Endodermal cell (in vitro differentiated cells): ENCODE data around the gene SYT2. TPM values are rescaled to one million over a fixed set of nuclear protein-coding genes. Genes with fewer than 3 reads are reported as not detected.
"Not testable (repeated sequence)": the region's sequence is repeated elsewhere in the genome, so short reads cannot be mapped to it uniquely, and the experiment has no call there.

Source experiments
- DNase-seq: peaks from one replicate; pipeline ENCODE4 v3.0.0-alpha.2; 2017
- H3K27ac ChIP-seq: 2 replicates; pipeline ENCODE4 v1.5.1; 2013; ENCODE audit warnings: mild to moderate bottlenecking, low read depth, low read length, moderate library complexity
- H3K27me3 ChIP-seq: 2 replicates; pipeline ENCODE4 v1.6.1; 2013; ENCODE audit warnings: mild to moderate bottlenecking, low read length, moderate library complexity; ENCODE audit not compliant: insufficient read depth, control insufficient read depth, poor library complexity, severe bottlenecking
- H3K36me3 ChIP-seq: 2 replicates; pipeline ENCODE4 v1.7.0; 2013; ENCODE audit warnings: mild to moderate bottlenecking, low read length, moderate library complexity; ENCODE audit not compliant: control insufficient read depth, insufficient read depth
- H3K4me1 ChIP-seq: one replicate; pipeline ENCODE4 v1.7.0; 2013; ENCODE audit warnings: low read length; ENCODE audit not compliant: control insufficient read depth, insufficient read depth
- H3K4me3 ChIP-seq: 2 replicates; pipeline ENCODE4 v1.5.1; 2013; ENCODE audit warnings: mild to moderate bottlenecking, low read length, moderate library complexity
- H3K9ac ChIP-seq: 2 replicates; pipeline ENCODE4 v1.6.1; 2013; ENCODE audit warnings: mild to moderate bottlenecking, low read length, moderate library complexity; ENCODE audit not compliant: poor library complexity, severe bottlenecking; ENCODE audit errors: extremely low read depth
- H3K9me3 ChIP-seq: 2 replicates; pipeline ENCODE4 v1.6.1; 2013; ENCODE audit warnings: mild to moderate bottlenecking, low read length, moderate library complexity; ENCODE audit not compliant: control insufficient read depth
- H3K27ac Mint-ChIP-seq: 2 replicates; pipeline ENCODE4 v1.8.0; 2020; ENCODE audit warnings: mixed read lengths
- H3K27me3 Mint-ChIP-seq: 2 replicates; pipeline ENCODE4 v1.8.0; 2021; ENCODE audit warnings: mild to moderate bottlenecking, mixed read lengths; ENCODE audit not compliant: insufficient read depth
- H3K36me3 Mint-ChIP-seq: 2 replicates; pipeline ENCODE4 v1.8.0; 2020; ENCODE audit warnings: low read depth, mixed read lengths
- H3K4me1 Mint-ChIP-seq: 2 replicates; pipeline ENCODE4 v1.8.0; 2020; ENCODE audit warnings: mixed read lengths
- H3K4me3 Mint-ChIP-seq: 2 replicates; pipeline ENCODE4 v1.8.0; 2020; ENCODE audit warnings: mild to moderate bottlenecking, moderate library complexity, mixed read lengths
- H3K9me3 Mint-ChIP-seq: 2 replicates; pipeline ENCODE4 v1.8.0; 2020; ENCODE audit warnings: mild to moderate bottlenecking, mixed read lengths
- CTCF ChIP-seq: fragments of 200-600 bp; sonication (generic); conservative IDR thresholded peaks from 2 replicates; pipeline ENCODE4 v1.5.0; 2021; ENCODE audit warnings: antibody characterized with exemption, mild to moderate bottlenecking
- WGBS, 2 experiments: methylation state at CpG; one replicate each; pipeline versions ENCODE4 v1.1.5 to v1.1.7; 2013; ENCODE audit warnings: missing lambda C conversion rate in 2 of 2, mixed read lengths in 1 of 2; ENCODE audit not compliant: insufficient coverage in 1 of 2, insufficient read length in 1 of 2; 5-methylcytosine and 5-hydroxymethylcytosine counted together
- total RNA-seq, 2 donors: library from RNA; stranded (reverse); fragmentation: NEBNext Ultra II Directional in 1 of 2; extraction: Animal tissue kit (Norgen Biotek cat#: 25700) in 1 of 2; gene quantifications; 2 replicates in 1 of 2; 3 replicates in 1 of 2; pipeline ENCODE4 v1.2.1, GENCODE V29; 2021

SYT2 gene
- total RNA-seq, 2 donors from 2014 or later: 2.9 to 4.4 TPM

- no peak overlapping the region for H3K27ac ChIP-seq
- H3K27me3 ChIP-seq: no peaks in the 10 kb centered on the region
- Mint-ChIP-seq H3K9me3 (no peaks in the 10 kb centered on the region), H3K27me3 (no peaks in the 10 kb centered on the region), H3K4me3 (no peak overlapping the region), H3K36me3 (no peaks in the 10 kb centered on the region), H3K27ac (peak overlapping the region; percentile 82), H3K4me1 (peaks cover 36% of the 10 kb centered on the region)
- WGBS, 2 experiments: 85 to 92% methylated on average over 4 to 7 of the region's 7 CpGs
- no peak for DNase-seq
- H3K4me3 ChIP-seq: no peak overlapping the region
- no peak for TF ChIP-seq CTCF
- H3K9ac ChIP-seq: no peak overlapping the region
- no peaks in the 10 kb centered on the region for H3K36me3 ChIP-seq
- no peaks in the 10 kb centered on the region for H3K9me3 ChIP-seq
- H3K4me1 ChIP-seq: peaks cover 4% of the 10 kb centered on the region
These were observed 87.2 kb downstream of the SYT2 start for GRCh38 chr1:202623075-202623474.

GRCh38 chr1:202622388-202622787 lies 87.9 kb downstream of the SYT2 start:
- peaks cover 4% of the 10 kb centered on the region for H3K36me3 Mint-ChIP-seq
- H3K36me3 ChIP-seq: no peaks in the 10 kb centered on the region
- H3K4me1 Mint-ChIP-seq: peaks cover 32% of the 10 kb centered on the region
- peak overlapping the region; percentile 82 for H3K27ac Mint-ChIP-seq
- no peak for DNase-seq
- H3K9ac ChIP-seq: no peak overlapping the region
- H3K9me3 ChIP-seq: no peaks in the 10 kb centered on the region
- H3K9me3 Mint-ChIP-seq: peaks cover under 1% of the 10 kb centered on the region
- no peak overlapping the region for H3K27ac ChIP-seq
- WGBS, 2 experiments: 87 to 90% methylated on average over 7 to 8 of the region's 8 CpGs
- H3K27me3 ChIP-seq: no peaks in the 10 kb centered on the region
- H3K4me3 Mint-ChIP-seq: no peak overlapping the region
- H3K27me3 Mint-ChIP-seq: no peaks in the 10 kb centered on the region
- peaks cover 4% of the 10 kb centered on the region for H3K4me1 ChIP-seq
- no peak overlapping the region for H3K4me3 ChIP-seq
- TF ChIP-seq CTCF: no peak

- H3K27ac ChIP-seq: no peak overlapping the region
- TF ChIP-seq CTCF: no peak
- no peaks in the 10 kb centered on the region for H3K9me3 ChIP-seq
- H3K9ac ChIP-seq: no peak overlapping the region
- 83 to 92% methylated on average over 1 to 3 of the region's 3 CpGs for WGBS, 2 experiments
- no peak overlapping the region for H3K4me3 ChIP-seq
- no peaks in the 10 kb centered on the region for H3K27me3 Mint-ChIP-seq
- H3K4me3 Mint-ChIP-seq: no peak overlapping the region
- DNase-seq: no peak
- H3K4me1 Mint-ChIP-seq: peaks cover 24% of the 10 kb centered on the region
- peaks cover 4% of the 10 kb centered on the region for H3K4me1 ChIP-seq
- H3K36me3 ChIP-seq: no peaks in the 10 kb centered on the region
- peaks cover 6% of the 10 kb centered on the region for H3K36me3 Mint-ChIP-seq
- H3K27ac Mint-ChIP-seq: no peak overlapping the region
- H3K27me3 ChIP-seq: no peaks in the 10 kb centered on the region
- H3K9me3 Mint-ChIP-seq: peaks cover 2% of the 10 kb centered on the region
These were observed 88.8 kb downstream of the SYT2 start for GRCh38 chr1:202621446-202621845.

GRCh38 chr1:202620036-202620435 lies 90.2 kb downstream of the SYT2 start:
- 82% methylated on average over 2 of the region's 2 CpGs; no CpG with 5 or more reads in 1 of the 2 experiments for WGBS, 2 experiments
- H3K27ac Mint-ChIP-seq, H3K4me1 ChIP-seq, H3K27me3 ChIP-seq, H3K4me3 ChIP-seq, H3K9ac ChIP-seq, H3K36me3 Mint-ChIP-seq, H3K9me3 Mint-ChIP-seq, H3K27ac ChIP-seq, H3K9me3 ChIP-seq, H3K36me3 ChIP-seq, H3K27me3 Mint-ChIP-seq, H3K4me3 Mint-ChIP-seq, DNase-seq: not testable (repeated sequence)
- H3K4me1 Mint-ChIP-seq: peaks cover 32% of the 10 kb centered on the region
